Stimulated activated CD8-positive, alpha-beta memory T cell treated with anti-CD3 and anti-CD28 coated beads, Interleukin-7, amount 100 ng/mL, for 24 hours (primary cell): ENCODE measurements around the gene TAX1BP1.

Experiments
- DNase-seq: peaks from one replicate; pipeline ENCODE4 v3.0.0-alpha.2; 2020; ENCODE audit warnings: low read depth

Gene TAX1BP1

DNA sequence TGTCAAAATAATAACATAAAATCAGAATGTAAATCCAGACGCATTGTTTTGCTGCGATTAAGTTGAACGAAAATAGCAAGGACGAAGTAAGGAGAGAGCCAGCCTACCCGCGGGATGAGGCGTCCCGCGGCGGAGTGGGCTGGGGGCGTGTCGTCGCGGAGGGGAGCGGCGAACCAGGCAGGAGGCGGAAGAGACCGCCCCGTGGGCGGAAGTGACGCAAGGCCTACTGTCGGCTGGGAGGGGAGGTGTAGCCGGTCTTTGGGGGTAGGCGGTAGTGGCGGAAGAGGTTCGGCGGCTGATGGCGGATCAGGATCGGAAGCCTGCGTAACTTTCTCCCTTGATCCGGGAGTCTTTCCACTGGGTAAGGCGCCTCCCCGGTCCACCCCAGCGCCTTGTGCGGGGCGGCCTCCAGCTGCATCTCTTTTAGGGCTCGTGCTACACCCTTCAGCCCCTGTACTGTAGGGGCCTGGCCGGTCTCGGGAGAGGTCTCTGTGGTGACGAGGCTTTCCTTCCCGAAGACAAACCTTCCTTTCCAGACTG lies at the start of gene TAX1BP1:
Gene TAX1BP1 (plus strand): TSS at position 254 of the 540 bp plus-strand sequence. CDS start 8,363 bp downstream, outside the sequence.
- peak; percentile 88 for DNase-seq

DNA sequence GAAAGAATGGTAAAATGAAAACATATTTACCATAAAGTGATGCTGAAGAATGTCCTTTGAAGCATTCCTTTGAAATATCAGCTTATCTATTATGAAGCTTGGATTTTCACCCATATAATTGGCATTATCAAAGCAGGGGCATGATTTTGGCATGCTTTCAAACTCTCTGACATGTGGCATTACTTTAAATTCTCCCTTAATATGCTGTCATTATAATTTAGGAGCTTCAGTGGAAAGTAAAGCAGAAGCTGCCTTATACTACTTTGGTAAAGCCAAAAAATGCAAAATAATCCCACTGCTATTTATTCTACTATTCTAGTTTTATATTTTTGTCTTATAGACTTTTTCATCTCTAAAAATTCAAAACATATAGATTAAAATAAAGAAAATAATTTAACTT lies 49.3 kb upstream of the TAX1BP1 start:
- DNase-seq, result no peak

DNA sequence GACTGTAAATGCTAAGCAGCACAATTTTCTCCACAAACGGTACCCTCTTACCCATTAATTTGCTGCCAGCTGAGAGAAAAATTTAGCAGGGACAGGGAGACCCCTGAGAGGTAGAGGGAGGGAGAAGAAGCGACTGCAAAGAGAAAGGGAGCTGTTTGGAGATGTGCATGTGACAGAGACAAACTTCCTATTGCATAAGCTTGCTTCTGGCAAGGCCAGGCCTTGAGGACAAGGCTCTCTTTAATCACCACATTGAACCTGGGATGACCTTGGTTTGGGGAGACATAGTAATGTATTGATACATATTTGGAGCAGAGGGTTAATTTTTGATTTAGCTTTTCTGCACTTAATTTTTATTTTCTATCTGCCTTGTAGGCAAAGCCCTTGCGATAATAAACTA lies 46.2 kb upstream of the TAX1BP1 start:
- DNase-seq, result no peak

- DNase-seq, result no peak
Measured at GRCh38 chr7:27695096-27695495, 44.9 kb upstream of the TAX1BP1 start.

- DNase-seq, result no peak
Measured at GRCh38 chr7:27697861-27698430, 42.0 kb upstream of the TAX1BP1 start.

DNA sequence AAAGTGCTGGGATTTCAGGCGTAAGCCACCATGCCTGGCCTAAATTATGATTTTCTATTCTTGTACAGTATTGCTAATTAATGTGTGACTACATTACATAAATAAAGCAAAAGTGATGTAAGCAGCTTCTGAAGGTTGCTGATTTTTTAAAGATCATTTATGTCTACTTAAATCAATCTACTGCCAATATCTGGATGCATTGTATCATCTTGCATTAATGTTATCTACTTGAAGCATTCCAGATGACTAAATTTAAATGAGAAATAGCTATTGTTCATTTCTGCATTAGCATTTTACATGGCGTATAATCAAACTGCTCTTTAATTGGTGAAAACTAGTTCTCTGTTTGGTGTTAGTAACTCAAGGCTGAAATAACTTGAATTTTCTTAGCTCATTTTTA lies 40.2 kb upstream of the TAX1BP1 start:
- no peak for DNase-seq

DNA sequence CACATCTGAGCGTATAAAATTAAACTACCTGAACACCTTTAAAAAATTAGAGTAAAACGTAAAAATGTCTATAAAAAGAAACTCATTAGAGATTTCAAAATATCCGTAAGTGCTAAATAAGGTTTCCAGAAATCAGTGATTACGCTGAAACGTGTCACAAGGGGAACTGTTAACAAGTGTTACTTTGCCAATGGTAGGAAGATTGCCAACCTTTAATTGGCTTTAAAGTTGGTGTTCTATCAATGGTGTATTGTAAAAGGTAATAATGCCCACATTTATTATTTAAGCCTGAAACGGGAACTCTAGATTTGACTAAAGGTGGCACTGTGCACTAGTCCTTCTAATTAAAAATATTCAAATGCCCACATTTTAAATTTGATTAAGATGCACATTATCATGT lies 39.5 kb upstream of the TAX1BP1 start:
- no peak for DNase-seq

GRCh38 chr7:27703181-27703580 lies 36.8 kb upstream of the TAX1BP1 start:
- DNase-seq, result no peak

DNA sequence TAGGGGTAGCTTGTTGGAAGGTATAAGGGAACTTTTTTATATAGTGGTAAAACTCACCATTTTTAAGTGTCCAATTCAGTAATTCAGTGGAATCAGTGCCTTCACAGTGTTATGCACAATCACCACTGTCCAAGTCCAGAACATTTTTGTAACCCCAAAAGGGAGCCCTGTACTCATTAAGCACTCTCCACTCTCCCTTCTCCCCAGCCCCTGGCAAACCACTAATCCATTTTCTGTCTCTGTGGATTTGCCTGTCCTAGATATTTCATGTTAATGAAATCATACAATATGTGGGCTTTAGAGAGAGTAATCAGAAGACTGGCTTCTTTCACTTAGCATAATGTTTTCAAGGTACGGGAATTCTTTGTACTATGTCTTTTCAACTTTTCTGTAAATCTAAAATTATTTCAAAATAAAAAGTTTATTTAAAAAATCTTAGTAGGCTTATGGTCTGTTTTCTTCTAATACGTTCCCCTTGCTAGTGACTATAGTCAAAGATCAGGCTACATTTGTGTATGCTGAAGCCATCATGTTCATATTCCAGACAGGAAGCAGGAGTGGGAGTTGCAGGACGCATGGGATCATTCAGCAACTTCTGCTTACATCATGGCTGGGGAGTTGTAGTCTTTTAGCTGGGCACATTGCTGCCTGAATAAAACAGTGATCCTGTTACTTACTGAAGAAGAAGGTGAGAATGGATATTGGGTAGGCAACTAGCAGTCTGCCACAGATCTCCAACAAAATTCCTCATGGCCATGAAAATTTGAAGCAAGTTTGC lies 35.4 kb upstream of the TAX1BP1 start:
- DNase-seq, result no peak

GRCh38 chr7:27705200-27705594 lies 34.8 kb upstream of the TAX1BP1 start:
- no peak for DNase-seq

DNA sequence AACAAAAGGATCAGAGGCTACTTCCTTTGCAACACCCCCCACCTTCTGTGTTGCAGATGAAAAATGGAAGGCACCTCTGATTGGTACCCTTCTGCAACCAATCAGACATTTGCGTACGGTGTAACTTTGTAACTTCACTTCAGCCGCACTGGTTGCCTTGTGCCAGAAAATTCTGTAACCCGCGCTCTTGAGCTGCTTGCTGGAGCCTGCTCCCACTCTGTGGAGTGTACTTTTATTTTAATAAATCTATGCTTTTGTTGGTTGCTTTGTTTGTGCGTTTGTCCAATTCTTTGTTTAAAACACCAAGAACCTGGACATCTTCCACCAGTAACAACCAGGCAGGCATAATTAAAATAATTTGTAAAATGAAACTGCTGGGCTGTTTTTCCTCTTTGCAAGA lies 31.5 kb upstream of the TAX1BP1 start:
- no peak for DNase-seq

GRCh38 chr7:27709137-27710075 lies 30.6 kb upstream of the TAX1BP1 start:
- DNase-seq, result no peak

DNA sequence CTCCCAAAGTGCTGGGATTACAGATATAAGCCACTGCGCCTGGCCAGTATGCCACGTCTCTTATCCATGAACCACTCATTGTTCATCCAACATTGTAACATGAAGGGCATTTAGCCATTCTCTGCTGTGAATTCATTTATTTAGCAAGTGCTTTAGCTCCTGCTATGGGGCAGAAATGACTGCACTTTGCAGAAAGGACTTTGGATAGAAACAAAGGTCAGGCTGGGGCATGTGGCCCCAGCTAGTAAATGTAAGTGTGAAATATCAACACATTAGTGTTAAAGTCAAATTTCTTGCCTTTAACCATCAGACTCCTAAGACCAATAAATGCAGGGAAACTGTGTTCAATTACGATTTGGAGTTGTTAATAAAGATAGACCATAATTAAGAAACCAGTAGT lies 27.7 kb upstream of the TAX1BP1 start:
- no peak for DNase-seq

GRCh38 chr7:27714831-27715444 lies 25.0 kb upstream of the TAX1BP1 start:
- DNase-seq, result no peak

DNA sequence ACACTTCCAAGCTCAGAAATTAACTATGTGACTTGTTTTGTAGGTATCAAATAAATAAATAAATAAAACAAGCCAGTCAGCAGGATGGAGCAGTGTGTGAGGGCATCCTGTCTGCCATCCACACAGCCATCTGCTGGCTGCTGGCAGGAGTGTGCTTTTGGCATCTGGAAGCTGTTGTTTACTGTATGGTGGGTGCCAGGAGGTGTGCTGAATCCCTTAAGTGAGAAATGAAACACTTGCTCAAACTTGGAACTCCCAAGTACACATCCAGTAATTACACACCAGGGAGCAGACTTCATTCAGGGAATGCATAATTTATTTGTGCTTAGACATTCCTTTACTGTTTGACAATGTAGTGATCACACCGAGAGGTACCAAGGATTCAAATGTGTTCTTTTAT lies 16.9 kb upstream of the TAX1BP1 start:
- DNase-seq, result no peak

DNA sequence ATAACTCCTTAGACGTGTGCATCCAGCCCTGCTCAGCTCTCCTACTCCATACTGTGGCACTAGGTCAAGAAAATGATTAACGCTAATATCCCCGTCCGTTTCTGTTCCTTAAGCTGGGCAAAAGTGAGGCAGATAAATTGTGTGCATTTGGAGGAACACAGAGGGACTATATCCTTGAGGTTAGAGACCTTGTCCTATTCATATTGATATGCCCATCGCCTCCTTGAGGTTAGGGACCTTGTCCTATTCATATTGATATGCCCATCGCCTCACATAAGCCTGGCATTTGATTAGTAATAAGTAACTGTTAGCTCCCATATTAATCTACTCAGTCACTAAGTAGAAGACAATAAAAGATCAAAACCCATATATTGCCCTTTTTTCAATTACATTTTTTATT lies 12.9 kb upstream of the TAX1BP1 start:
- no peak for DNase-seq

- no peak for DNase-seq
Measured at GRCh38 chr7:27730112-27730511, 9.8 kb upstream of the TAX1BP1 start.

DNA sequence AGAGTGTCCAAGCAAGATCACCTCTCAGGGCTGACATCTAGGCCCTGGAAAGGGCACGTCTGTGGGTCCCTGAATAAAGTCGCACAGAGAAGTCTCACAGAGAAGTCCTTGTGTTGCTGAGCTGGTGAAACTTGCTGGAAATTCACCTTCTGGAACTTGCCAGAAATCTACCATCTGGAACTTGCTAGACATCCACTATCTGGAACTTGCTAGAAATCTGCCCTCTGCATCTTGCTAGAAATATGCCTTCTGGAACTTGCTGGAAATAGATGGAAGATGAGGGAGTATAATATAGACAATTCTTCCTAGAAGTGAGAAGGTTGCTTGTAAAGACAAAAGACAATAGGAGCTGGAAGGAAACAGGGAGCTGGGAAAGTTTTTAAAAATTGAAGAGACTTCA lies 5.4 kb upstream of the TAX1BP1 start:
- DNase-seq, result no peak

GRCh38 chr7:27735165-27735564 lies 4.8 kb upstream of the TAX1BP1 start:
- no peak for DNase-seq

GRCh38 chr7:27735831-27736230 lies 4.1 kb upstream of the TAX1BP1 start:
- DNase-seq, result no peak

GRCh38 chr7:27737178-27737577 lies 2.8 kb upstream of the TAX1BP1 start:
- DNase-seq, result no peak

GRCh38 chr7:27737616-27738015 lies 2.3 kb upstream of the TAX1BP1 start:
- no peak for DNase-seq
